Measurements from ENCODE around the gene BCL10. TPM values are rescaled to one million over a fixed set of nuclear protein-coding genes. Genes with fewer than 3 reads are reported as not detected.

The BCL10 gene
- total RNA-seq, 4 donors from 2014 or later = 34.2 to 65.5 (median 56.5) TPM

DNA sequence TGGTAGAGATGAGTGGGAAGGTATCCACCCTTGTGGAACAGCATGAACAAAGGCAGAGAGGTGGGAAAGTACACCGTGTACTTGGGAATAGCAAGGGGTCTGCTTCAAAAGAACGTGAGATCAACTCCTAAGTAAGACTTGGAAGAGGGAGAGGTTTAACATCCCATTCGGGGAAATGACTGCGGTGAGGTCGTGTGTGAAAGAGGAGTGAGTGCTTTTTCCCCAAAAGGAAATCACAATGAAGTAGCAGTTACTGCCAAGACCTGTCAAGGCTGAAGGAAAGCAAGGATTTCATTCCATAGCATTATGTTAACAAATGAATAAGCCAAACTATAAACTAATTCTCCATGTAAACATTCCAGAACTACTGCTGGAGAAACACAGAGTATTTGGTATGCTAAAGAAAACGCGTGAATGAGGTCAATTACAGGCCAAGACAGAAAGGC lies 55.7 kb downstream of the BCL10 start:
- in situ Hi-C loops (cut with MboI; ENCODE audit: low pct_ligation_motif_present in 1 of 4, low pct_unique_long_range_greater_than_20kb in 1 of 4, low sequenced_read_pairs in 3 of 4) = no loop called here
- intact Hi-C loops (cut with DNase I; ENCODE audit: low total_unique reads) = no loop called here
- Histone ChIP-seq H3K4me1 (peaks cover 7 to 22% (median 19%) of the 10 kb centered on the region in 4 donors), H3K27ac (peak overlapping the region; percentile 26 to 74 (median 74)), H3K27me3 (no peaks in the 10 kb centered on the region), H3K9me3 (no peaks in the 10 kb centered on the region), H3K4me3 (no peak overlapping the region), H3K36me3 (no peaks in the 10 kb centered on the region)
- TF ChIP-seq POLR2AphosphoS5 (IDR thresholded peaks at IDR 0.05) = peak in 1 of 3 donors; percentile 54
- peak; percentile 86 for TF ChIP-seq EP300 (IDR thresholded peaks at IDR 0.05; ENCODE audit: low read depth)
- TF ChIP-seq, protein P1, sequence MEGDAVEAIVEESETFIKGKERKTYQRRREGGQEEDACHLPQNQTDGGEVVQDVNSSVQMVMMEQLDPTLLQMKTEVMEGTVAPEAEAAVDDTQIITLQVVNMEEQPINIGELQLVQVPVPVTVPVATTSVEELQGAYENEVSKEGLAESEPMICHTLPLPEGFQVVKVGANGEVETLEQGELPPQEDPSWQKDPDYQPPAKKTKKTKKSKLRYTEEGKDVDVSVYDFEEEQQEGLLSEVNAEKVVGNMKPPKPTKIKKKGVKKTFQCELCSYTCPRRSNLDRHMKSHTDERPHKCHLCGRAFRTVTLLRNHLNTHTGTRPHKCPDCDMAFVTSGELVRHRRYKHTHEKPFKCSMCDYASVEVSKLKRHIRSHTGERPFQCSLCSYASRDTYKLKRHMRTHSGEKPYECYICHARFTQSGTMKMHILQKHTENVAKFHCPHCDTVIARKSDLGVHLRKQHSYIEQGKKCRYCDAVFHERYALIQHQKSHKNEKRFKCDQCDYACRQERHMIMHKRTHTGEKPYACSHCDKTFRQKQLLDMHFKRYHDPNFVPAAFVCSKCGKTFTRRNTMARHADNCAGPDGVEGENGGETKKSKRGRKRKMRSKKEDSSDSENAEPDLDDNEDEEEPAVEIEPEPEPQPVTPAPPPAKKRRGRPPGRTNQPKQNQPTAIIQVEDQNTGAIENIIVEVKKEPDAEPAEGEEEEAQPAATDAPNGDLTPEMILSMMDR (IDR thresholded peaks at IDR 0.05) = no peak
- no peak for TF ChIP-seq POLR2A (IDR thresholded peaks at IDR 0.05)
- WGBS, 2 donors (ENCODE audit: low coverage in 1 of 2) = 50 to 55% methylated on average over 7 of the region's 7 CpGs
- DNase-seq = no peak

DNA sequence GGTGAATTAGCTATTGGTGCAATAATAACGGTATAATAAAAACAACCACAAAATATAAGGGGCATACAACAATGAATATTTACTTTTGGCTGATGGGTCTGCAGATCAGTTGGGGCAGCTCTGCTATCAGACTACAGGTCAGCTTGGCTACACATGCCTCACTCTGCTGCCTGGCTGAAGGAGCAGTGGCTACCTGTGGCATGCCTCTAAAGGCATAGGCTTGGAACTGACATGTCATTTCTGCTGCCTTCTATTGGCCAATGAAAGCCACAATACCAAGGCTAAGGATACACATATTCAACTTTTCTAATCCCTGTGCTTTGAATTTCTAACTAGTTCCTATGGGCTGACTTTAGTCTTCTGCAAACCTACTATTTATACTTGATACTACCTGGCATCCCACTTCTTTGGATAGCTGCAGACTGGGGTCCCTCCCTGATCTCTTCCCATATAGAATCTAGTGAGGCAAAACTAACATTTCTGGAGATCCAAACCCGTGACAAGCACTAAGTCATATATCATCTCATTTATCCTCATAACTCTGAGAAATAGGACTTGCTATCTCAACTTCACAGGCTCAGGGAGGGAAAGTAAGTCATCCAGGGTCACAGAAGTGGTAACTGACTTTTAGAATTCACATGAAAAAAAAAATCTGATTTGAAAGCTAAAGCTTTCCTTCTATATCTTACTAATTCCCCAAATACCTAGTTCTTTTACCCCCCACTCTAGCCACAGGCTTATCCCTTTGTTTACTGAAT lies 56.4 kb downstream of the BCL10 start:
- DNase-seq = no peak
- peak overlapping the region; percentile 26 to 74 (median 74) for H3K27ac ChIP-seq
- intact Hi-C loops (cut with DNase I; ENCODE audit: low total_unique reads) = no loop called here
- TF ChIP-seq, protein P1 (IDR thresholded peaks at IDR 0.05) = no peak
- no peak for TF ChIP-seq POLR2AphosphoS5 (IDR thresholded peaks at IDR 0.05)
- no peak for TF ChIP-seq EP300 (IDR thresholded peaks at IDR 0.05; ENCODE audit: low read depth)
- no peak for TF ChIP-seq POLR2A (IDR thresholded peaks at IDR 0.05)
- in situ Hi-C loops (cut with MboI; ENCODE audit: low pct_ligation_motif_present in 1 of 4, low pct_unique_long_range_greater_than_20kb in 1 of 4, low sequenced_read_pairs in 3 of 4) = no loop called here
- H3K9me3 ChIP-seq = no peaks in the 10 kb centered on the region
- peaks cover 7 to 15% (median 12%) of the 10 kb centered on the region in 4 donors for H3K4me1 ChIP-seq
- no peaks in the 10 kb centered on the region for H3K27me3 ChIP-seq
- no peaks in the 10 kb centered on the region for H3K36me3 ChIP-seq
- H3K4me3 ChIP-seq = no peak overlapping the region
- 74 to 100% methylated on average over 1 to 2 of the region's 2 CpGs for WGBS, 2 donors (ENCODE audit: low coverage in 1 of 2)

DNA sequence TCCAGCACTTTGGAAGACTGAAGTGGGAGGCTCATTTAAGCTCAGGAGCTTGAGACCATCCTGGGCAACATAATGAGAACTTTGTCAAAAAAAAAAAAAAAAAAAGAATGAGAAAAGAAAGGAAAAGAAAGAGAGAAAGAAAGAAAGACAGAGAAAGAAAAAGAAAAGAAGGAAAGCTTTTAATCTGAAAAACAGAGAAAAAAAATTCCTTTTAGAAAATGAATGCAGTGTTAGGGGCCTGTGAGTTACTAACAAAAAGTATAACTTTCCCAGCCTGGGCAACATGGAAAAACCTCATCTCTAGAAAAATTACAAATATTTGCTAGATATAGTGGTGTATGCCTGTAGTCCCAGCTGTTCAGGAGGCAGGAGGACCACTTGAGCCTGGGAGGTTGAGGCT lies 59.7 kb downstream of the BCL10 start:
- Histone ChIP-seq H3K27ac (no peak overlapping the region), H3K4me3 (no peak overlapping the region), H3K9me3 (no peaks in the 10 kb centered on the region), H3K4me1 (peaks cover 0 to 6% (median 2%) of the 10 kb centered on the region in 4 donors), H3K36me3 (no peaks in the 10 kb centered on the region), H3K27me3 (no peaks in the 10 kb centered on the region)
- intact Hi-C loops (cut with DNase I; ENCODE audit: low total_unique reads) = no loop called here
- no peak for TF ChIP-seq POLR2A (IDR thresholded peaks at IDR 0.05)
- TF ChIP-seq EP300 (IDR thresholded peaks at IDR 0.05; ENCODE audit: low read depth) = no peak
- TF ChIP-seq, protein P1 (IDR thresholded peaks at IDR 0.05) = no peak
- DNase-seq = no peak
- in situ Hi-C loops (cut with MboI; ENCODE audit: low pct_ligation_motif_present in 1 of 4, low pct_unique_long_range_greater_than_20kb in 1 of 4, low sequenced_read_pairs in 3 of 4) = no loop called here

Small RNAs within 50 kb of the gene (small RNA-seq; reads per million reads assigned to genes)
- 0 reads per million in 4 donors for gene RF00019

Other genes starting within 250 kb of the BCL10 start
- 1 to 10 TPM in 2 of 4 donors, not detected in 2; 1.9 to 7.6 TPM for gene MCOLN3, start 228.1 kb downstream of the BCL10 start, total RNA-seq
- 10 to 100 TPM; 10.1 to 28.8 (median 15.4) TPM for gene SYDE2, start 75.6 kb downstream of the BCL10 start, total RNA-seq
- 10 to 100 TPM in 3 of 4 donors, 1 to 10 TPM in 1; 7.4 to 42.6 (median 14.9) TPM for gene C1orf52, start 17.0 kb downstream of the BCL10 start, total RNA-seq
- 10 to 100 TPM; 22.4 to 69.4 (median 48.3) TPM for gene DDAH1, start 188.5 kb upstream of the BCL10 start, total RNA-seq

All from transverse colon (tissue), 4 donors.